Activated CD4-positive, alpha-beta T cell treated with anti-CD3 and anti-CD28 coated beads, Interleukin-2, amount 50 U/mL, for 48 hours (primary cell): Measurements from ENCODE around the gene BCL2L12.
A peak's percentile ranks its signal among the peaks of the same experiment; 100 is the strongest.

Source experiments
- DNase-seq, 2 experiments: peaks; one replicate each; pipeline ENCODE4 v3.0.0-alpha.2; 2020

The BCL2L12 gene

GRCh38 chr19:49687150-49687549, 21.4 kb downstream of the BCL2L12 start:
- no peak for DNase-seq

GRCh38 chr19:49687566-49688316, 22.0 kb downstream of the BCL2L12 start:
- DNase-seq = no peak

- DNase-seq = no peak
These were observed 22.9 kb downstream of the BCL2L12 start for GRCh38 chr19:49688531-49689132.

- DNase-seq = peak; percentile 44 to 61
These were observed 23.7 kb downstream of the BCL2L12 start, which contains the start of gene ADM5 for GRCh38 chr19:49689133-49690078. Gene ADM5 (plus strand): TSS chr19:49689594. CDS start chr19:49689838, 244 bp downstream.

- DNase-seq = no peak
These were observed 24.4 kb downstream of the BCL2L12 start for GRCh38 chr19:49690079-49690655.

GRCh38 chr19:49690656-49691242, 25.0 kb downstream of the BCL2L12 start, which contains the start of gene CPT1C:
Gene CPT1C (plus strand): TSS chr19:49691116. CDS start chr19:49692253, 1,137 bp downstream.
- DNase-seq = peak; percentile 69 to 80

GRCh38 chr19:49691243-49692146, 25.8 kb downstream of the BCL2L12 start:
- peak; percentile 58 to 61 for DNase-seq

GRCh38 chr19:49692147-49692506, 26.4 kb downstream of the BCL2L12 start:
- DNase-seq = no peak

GRCh38 chr19:49696115-49696514, 30.4 kb downstream of the BCL2L12 start:
- DNase-seq = no peak

GRCh38 chr19:49696865-49697264, 31.1 kb downstream of the BCL2L12 start:
- no peak for DNase-seq

GRCh38 chr19:49699364-49699763, 33.6 kb downstream of the BCL2L12 start:
- DNase-seq = no peak

- DNase-seq = no peak
These were observed 34.8 kb downstream of the BCL2L12 start for GRCh38 chr19:49700563-49700962.

- DNase-seq = no peak
These were observed 35.6 kb downstream of the BCL2L12 start for GRCh38 chr19:49701271-49701786.

- DNase-seq = no peak
These were observed 39.3 kb downstream of the BCL2L12 start for GRCh38 chr19:49704888-49705642.

- no peak for DNase-seq
These were observed 40.2 kb downstream of the BCL2L12 start for GRCh38 chr19:49705919-49706318.

- no peak for DNase-seq
These were observed 44.7 kb downstream of the BCL2L12 start for GRCh38 chr19:49710372-49710951.

- DNase-seq = peak in 1 of 2 experiments; percentile 22
These were observed 46.7 kb downstream of the BCL2L12 start for GRCh38 chr19:49712397-49712859.

- DNase-seq = no peak
These were observed 47.6 kb downstream of the BCL2L12 start for GRCh38 chr19:49713236-49713845.

- DNase-seq = no peak
These were observed 50.4 kb downstream of the BCL2L12 start for GRCh38 chr19:49716154-49716553.
